Endometrium (tissue), 2 donors: ENCODE data around the gene NAALADL2.
A peak's percentile ranks its signal among the peaks of the same experiment; 100 is the strongest.

Experiments used
- FAIRE-seq: peaks from 2 replicates; lab custom pipeline; 2012; peaks lifted over from hg19 to GRCh38; lab: Jason Lieb, UNC
- donor health status: control.
- donor health status: control.

NAALADL2 gene

GRCh38 chr3:175679568-175679967, 820.4 kb downstream of the NAALADL2 start:
- FAIRE-seq = no peak

GRCh38 chr3:175692256-175692655, 833.1 kb downstream of the NAALADL2 start:
- FAIRE-seq = no peak

- no peak for FAIRE-seq
Observed at GRCh38 chr3:175695251-175695650, 836.1 kb downstream of the NAALADL2 start.

DNA sequence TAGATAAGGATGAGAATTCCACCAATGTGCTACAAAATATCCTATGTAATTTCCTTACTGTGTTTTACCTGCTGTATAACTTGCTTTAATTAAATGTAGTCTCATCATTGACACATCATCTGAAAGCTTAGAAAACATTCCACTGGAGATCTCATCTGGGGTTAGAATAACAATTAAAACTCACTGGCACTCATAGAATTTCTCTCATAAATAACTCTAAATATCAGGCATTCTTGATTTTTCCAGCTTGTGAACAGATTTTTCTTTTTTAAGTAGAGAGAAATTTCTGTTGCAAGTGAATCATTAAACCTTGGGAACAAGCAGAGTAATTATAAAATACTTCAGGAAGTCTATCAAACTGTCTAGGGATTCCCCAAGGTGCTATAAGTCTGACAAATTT, 843.8 kb downstream of the NAALADL2 start:
- no peak for FAIRE-seq

GRCh38 chr3:175704366-175705055, 845.4 kb downstream of the NAALADL2 start:
- no peak for FAIRE-seq

DNA sequence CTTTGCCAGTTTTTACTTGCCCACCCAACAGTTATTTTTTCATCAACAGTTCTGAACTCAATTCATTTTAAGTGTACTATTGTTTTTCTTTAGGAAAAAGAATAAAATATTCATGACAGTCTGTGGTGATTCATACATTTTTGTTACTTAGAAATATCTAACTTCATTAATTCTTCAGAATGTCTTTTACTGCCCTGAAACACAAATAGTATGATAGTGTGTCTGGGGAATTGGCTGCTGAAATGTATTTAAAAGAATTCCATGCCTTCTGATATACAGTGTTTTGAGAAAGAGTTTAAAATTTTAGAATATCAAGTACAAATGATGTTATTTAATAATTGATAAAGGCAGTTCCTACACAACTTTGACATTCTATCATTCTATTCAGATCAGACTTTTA, 854.1 kb downstream of the NAALADL2 start:
- no peak for FAIRE-seq

- no peak for FAIRE-seq
Observed at GRCh38 chr3:175716446-175716845, 857.3 kb downstream of the NAALADL2 start.

DNA sequence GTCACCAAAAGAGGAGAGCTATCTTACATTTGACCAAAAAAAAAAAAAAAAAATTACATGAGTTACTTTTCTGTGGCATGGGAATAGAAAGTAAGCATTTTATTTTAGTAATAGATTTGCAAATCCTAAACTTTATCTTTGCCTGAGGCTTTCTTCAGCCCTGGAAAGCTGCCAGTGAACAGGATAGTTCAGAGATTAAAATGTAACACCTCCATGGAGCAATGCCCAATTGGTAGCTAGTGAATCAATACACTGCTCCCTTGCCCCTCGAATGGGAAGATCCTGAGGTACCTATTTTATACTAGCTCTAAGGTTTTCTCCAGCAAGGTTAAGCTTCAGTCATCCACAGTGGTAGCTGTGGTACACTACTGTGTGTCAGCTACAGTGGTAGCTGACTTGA, 867.1 kb downstream of the NAALADL2 start:
- no peak for FAIRE-seq

- FAIRE-seq = no peak
Observed at GRCh38 chr3:175728566-175728965, 869.4 kb downstream of the NAALADL2 start.

- FAIRE-seq = no peak
Observed at GRCh38 chr3:175729466-175729865, 870.3 kb downstream of the NAALADL2 start.

DNA sequence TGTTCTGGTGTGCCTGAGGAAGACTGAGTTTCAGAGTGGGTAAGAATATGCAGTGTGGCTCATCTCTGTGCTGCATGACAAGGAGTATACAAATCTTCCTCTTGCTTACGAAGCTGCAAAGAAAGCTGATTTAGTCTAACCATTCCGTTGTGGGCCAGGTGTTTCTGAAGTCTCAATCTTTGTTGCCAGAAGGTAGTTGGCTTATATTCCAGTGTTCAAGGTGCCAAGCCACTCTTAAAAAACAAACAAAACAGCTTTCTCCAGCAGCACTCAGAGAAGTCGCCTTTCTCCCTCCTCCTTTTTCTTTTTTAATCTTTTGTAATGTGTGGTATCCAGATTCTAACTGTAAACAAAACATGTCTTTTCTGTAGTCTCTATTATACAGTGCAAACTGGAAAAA, 872.4 kb downstream of the NAALADL2 start:
- peak; percentile 31 for FAIRE-seq

- FAIRE-seq = no peak
Observed at GRCh38 chr3:175732017-175732416, 872.9 kb downstream of the NAALADL2 start.

- no peak for FAIRE-seq
Observed at GRCh38 chr3:175735866-175736265, 876.7 kb downstream of the NAALADL2 start.

DNA sequence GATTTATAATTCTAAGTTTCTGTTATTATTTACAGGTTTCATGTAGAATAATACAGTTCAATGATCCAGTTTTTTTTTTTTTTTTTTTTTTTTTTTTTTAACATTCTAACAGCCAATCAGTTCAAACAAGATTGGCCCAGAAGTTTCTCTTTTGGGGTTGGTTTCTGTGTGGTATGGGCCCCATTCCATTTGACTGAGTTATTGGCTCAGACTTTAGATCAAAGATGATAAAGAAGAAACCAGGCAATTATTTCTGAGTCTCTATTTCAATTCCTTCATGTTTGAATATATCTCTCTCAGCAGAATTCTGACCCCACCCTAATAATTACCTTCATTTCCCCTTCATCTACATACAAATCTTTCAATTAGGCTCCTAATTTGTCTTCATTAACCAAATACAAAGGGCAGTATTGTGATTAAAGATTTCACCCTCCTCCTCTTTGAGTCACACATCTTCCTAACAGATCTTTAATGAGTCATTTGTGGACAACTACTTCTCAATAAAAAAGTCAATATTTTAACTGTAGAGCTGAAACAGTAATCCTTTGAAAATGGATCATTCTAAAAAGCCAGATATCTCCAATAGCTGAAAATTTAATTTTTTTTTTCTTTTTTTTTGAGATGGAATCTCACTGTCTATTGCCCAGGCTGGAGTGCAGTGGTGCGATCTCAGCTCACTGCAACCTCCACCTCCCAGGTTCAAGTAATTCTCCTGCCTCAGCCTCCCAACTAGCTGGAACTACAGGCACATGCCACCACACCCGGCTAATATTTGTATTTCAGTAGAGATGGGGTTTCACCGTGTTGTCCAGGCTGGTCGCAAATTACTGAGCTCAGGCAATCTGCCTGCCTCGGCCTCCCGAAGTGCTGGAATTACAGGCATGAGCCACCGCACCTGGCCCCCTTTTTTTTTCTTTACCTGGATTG, 878.8 kb downstream of the NAALADL2 start:
- FAIRE-seq = no peak

DNA sequence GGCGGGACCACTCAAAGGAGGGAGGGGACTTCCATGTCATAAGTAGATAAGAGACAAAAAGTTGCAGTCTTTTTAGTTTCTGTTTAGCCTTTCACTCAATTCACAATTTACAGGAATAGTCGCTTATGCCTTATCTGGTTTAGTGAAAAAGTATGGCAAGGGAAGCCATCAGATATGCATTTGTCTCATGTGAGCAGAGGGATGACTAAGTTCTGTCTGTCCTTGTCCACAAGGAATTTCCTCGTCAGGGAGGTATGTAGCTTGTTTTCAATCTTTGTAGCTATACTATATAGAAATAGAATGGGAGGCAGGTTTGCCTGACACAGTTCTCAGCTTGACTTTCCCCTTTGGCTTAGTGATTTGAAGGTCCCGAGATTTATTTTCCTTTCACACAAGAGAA, 882.8 kb downstream of the NAALADL2 start:
- FAIRE-seq = no peak

GRCh38 chr3:175743733-175744400, 884.7 kb downstream of the NAALADL2 start:
- no peak for FAIRE-seq

DNA sequence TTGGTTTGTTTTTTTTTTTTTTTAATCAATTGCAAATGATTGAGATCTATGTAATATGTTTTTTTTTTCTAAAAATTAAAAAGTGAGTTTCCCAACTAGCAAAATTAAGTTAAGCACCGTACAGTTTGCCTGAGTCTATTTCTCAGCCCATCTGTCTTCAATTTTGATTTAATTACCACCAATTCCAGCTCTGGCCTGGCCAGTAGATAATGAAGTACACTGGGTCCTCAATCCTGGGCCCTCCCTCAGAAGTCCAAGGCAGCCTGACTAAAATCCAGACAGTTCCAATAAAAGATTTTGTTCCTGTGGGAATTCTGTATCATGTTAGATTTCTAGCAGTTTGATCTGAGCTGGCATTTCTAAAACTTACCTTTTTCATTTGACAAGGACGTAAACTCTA, 887.2 kb downstream of the NAALADL2 start:
- peak; percentile 48 for FAIRE-seq

GRCh38 chr3:175748087-175748730, 889.1 kb downstream of the NAALADL2 start:
- no peak for FAIRE-seq

GRCh38 chr3:175749981-175750380, 890.8 kb downstream of the NAALADL2 start:
- FAIRE-seq = no peak

GRCh38 chr3:175751089-175751488, 892.0 kb downstream of the NAALADL2 start:
- FAIRE-seq = no peak

GRCh38 chr3:175763948-175764347, 904.8 kb downstream of the NAALADL2 start:
- no peak for FAIRE-seq

GRCh38 chr3:175764722-175765121, 905.6 kb downstream of the NAALADL2 start:
- no peak for FAIRE-seq
